GM18868 (cell line): ENCODE results near the gene LSM5.

Experiments
- ATAC-seq: cut with Tn5 transposase; IDR thresholded peaks from one replicate; pipeline ENCODE4 v1.9.1; 2021; ENCODE audit warnings: mild to moderate bottlenecking, moderate library complexity; ENCODE audit not compliant: unreplicated experiment

The LSM5 gene

DNA sequence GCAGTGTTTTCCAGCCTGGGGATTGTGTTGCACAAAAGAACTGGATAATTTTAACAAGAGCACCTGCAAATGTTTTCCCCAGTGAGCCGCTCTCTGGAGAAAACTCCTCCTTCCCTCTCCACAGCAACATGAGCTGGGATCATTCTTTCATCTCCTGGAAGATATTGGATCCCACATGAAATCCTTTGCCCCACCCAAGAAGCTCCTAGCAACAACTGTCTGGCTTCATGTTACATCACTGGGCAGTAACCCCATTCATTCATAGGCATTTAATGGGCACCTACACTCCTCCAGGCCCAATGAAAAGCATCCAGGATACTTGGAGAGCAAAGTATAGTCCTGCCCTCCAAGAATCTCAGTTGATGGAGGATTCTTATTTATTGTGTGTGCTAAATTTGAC is 27.2 kb downstream of the LSM5 start:
- ATAC-seq, result no peak

DNA sequence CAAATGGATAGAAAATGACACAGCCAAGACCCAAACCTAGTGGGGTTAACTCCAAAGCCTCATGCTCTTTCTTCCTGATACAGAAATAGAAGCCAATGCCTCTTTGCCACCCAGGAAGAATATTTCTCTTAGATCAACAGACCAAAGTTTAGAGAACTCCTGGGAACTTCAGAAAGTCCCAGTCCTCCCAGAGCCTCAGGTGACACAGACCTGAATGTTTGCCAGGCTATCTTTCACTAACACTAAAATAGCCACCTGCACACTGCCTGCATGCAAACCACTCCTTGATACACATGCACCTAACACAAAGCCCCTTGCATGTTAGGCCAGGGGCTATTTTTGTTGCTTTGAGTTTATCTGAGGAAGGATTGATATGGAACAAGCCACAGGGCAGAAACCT is 27.7 kb downstream of the LSM5 start:
- no peak for ATAC-seq

- ATAC-seq, result no peak
These were observed 28.7 kb downstream of the LSM5 start for GRCh38 chr7:32461484-32461883.

- no peak for ATAC-seq
These were observed 30.4 kb downstream of the LSM5 start for GRCh38 chr7:32459788-32460187.

DNA sequence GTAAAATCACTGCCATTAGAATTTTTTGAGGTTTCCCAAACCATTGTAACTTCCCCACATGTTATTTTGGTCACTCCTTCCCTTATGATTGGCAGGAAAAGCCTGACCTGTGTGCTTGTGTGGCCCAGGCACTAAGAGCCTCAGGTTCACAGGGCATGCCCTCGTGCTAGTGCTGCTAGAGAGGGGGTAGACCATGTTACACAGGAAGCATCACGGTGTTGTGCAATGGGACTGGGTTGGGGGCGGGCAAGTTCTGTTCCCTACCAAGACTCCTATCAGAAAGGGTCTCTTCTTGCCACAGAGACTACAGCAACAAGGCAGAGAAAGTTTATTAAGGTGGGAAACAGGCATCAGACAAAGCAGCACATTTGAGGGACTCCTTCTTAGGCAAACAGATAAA is 32.2 kb downstream of the LSM5 start:
- no peak for ATAC-seq

GRCh38 chr7:32453341-32454011 is 36.7 kb downstream of the LSM5 start:
- no peak for ATAC-seq

DNA sequence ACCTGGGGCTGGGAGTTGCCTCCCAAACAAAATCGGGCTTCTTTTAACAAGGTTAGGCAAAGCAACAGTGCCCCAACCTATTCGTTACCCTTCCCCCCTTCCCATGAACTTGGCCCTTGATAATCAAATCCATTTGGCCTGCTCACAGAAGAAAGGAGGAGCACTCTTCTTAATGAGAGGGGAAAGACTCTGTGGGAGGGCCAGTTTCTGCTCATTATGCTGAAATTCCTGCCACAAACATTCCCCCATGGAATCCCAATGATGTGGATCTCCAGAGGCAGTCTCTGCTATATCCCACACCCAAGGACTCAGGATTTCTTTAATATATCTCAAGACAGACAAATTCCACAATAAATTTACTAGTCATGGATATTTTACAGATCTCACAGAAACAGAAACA is 43.0 kb downstream of the LSM5 start:
- ATAC-seq, result no peak

DNA sequence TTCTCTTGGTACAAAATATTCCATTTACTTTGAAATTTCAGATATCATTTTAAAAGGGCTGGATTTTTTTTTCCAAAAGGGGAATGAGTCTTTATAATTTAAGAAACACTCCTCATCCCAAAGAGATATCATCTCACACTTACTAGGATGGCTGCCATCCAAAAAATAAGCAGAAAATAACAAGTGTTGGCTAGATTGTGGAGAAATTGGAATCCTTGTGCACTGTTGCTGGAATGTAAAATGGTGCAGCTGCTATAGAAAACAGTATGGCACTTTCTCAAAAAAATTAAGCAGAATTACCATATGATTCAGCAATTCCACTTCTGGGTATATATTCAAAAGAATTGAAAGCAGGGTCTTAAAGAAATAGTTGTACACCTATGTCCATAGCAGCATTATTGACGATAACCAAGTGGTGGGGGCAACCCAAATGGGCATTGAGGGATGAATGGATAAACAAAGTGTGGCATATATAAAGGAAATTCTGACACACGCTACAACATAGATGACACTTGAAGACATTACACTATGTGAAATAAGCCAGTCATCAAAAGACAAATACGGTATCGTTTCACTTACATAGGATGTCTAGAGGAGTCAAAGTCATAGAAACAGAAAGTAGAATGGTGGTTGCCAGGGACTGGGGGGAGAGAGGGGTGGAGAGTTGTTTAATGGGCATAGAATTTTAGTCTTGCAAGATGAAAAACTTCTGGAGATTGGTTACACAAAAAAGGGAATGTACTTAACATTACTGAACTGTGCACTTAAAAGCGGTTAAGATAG is 53.8 kb downstream of the LSM5 start:
- ATAC-seq, result no peak
